WTC11 (cell line): ENCODE data around the gene GPD1L. TPM values are rescaled to one million over a fixed set of nuclear protein-coding genes. Genes with fewer than 3 reads are reported as not detected.

Experiments
- ATAC-seq: fragments of 200-7000 bp; cut with Tn5 transposase; 2 replicates; pipeline ENCODE4 v1.10.0; 2021; ENCODE audit warnings: mild to moderate bottlenecking, moderate library complexity
- CTCF ChIA-PET: fragments of 300-600 bp; sonication (Branson Sonifier 250); formaldehyde crosslinking; loops from one replicate; lab custom pipeline; 2021; ENCODE audit warnings: antibody characterized with exemption; lab: Charles Lee
- POLR2A ChIA-PET: fragments of 350-600 bp; sonication (Branson Sonifier 250); formaldehyde crosslinking; loops from one replicate; lab custom pipeline; 2021; ENCODE audit warnings: antibody characterized with exemption; lab: Charles Lee
- DNase-seq: peaks from one replicate; pipeline ENCODE4 v3.0.0; 2021; ENCODE audit warnings: low spot score
- H3K27ac Mint-ChIP-seq: 2 replicates; pipeline ENCODE4 v1.8.0; 2021; ENCODE audit warnings: mixed read lengths
- H3K27me3 Mint-ChIP-seq: 2 replicates; pipeline ENCODE4 v1.8.0; 2021; ENCODE audit warnings: low read depth, mild to moderate bottlenecking, moderate library complexity, mixed read lengths
- H3K36me3 Mint-ChIP-seq: 2 replicates; pipeline ENCODE4 v1.8.0; 2021; ENCODE audit warnings: mixed read lengths
- H3K4me1 Mint-ChIP-seq: 2 replicates; pipeline ENCODE4 v1.8.0; 2022; ENCODE audit warnings: mixed read lengths
- H3K4me3 Mint-ChIP-seq: 2 replicates; pipeline ENCODE4 v1.8.0; 2021; ENCODE audit warnings: mild to moderate bottlenecking, moderate library complexity, mixed read lengths
- H3K9me3 Mint-ChIP-seq: 2 replicates; pipeline ENCODE4 v1.8.0; 2021; ENCODE audit warnings: mixed read lengths
- ATF1 ChIP-seq: sonication (generic); formaldehyde crosslinking; IDR thresholded peaks from 2 replicates; pipeline ENCODE4 v1.8.1; 2023; ENCODE audit warnings: mild to moderate bottlenecking, moderate library complexity, missing genetic modification reagents
- ATF6 ChIP-seq: sonication (generic); formaldehyde crosslinking; IDR thresholded peaks from 2 replicates; pipeline ENCODE4 v1.8.1; 2023; ENCODE audit warnings: mild to moderate bottlenecking, missing genetic modification reagents
- CBFB ChIP-seq: sonication (generic); formaldehyde crosslinking; IDR thresholded peaks from 2 replicates; pipeline ENCODE4 v1.8.1; 2022; ENCODE audit warnings: mild to moderate bottlenecking, low read depth, missing genetic modification reagents
- CREM ChIP-seq: sonication (generic); formaldehyde crosslinking; IDR thresholded peaks from 2 replicates; pipeline ENCODE4 v1.8.1; 2022; ENCODE audit warnings: mild to moderate bottlenecking, missing genetic modification reagents, moderate library complexity
- EMX1 ChIP-seq: fragments of 250-450 bp; sonication (Bioruptor Pico); IDR thresholded peaks from 2 replicates; pipeline ENCODE4 v1.8.0; 2021; ENCODE audit warnings: mild to moderate bottlenecking
- GTF2I ChIP-seq: fragments of 250-450 bp; sonication (Bioruptor Pico); conservative IDR thresholded peaks from 2 replicates; pipeline ENCODE4 v1.4.0; 2021; ENCODE audit warnings: mild to moderate bottlenecking
- HMGXB4 ChIP-seq: sonication (generic); formaldehyde crosslinking; IDR thresholded peaks from 2 replicates; pipeline ENCODE4 v1.8.1; 2023; ENCODE audit warnings: mild to moderate bottlenecking, moderate library complexity, missing genetic modification reagents
- JUN ChIP-seq: sonication (generic); formaldehyde crosslinking; IDR thresholded peaks from 2 replicates; pipeline ENCODE4 v1.8.0; 2023; ENCODE audit warnings: mild to moderate bottlenecking, missing genetic modification reagents
- MXD4 ChIP-seq: fragments of 250-450 bp; sonication (Bioruptor Pico); IDR thresholded peaks from 2 replicates; pipeline ENCODE4 v1.8.0; 2021; ENCODE audit warnings: mild to moderate bottlenecking, moderate library complexity, borderline replicate concordance
- MYBL2 ChIP-seq: sonication (generic); formaldehyde crosslinking; IDR thresholded peaks from 2 replicates; pipeline ENCODE4 v1.8.1; 2023; ENCODE audit warnings: mild to moderate bottlenecking, moderate library complexity, missing genetic modification reagents
- NFYB ChIP-seq: sonication (generic); formaldehyde crosslinking; conservative IDR thresholded peaks from 2 replicates; pipeline ENCODE4 v1.8.0; 2022; ENCODE audit warnings: low read depth, missing genetic modification reagents
- PREB ChIP-seq: sonication (generic); formaldehyde crosslinking; IDR thresholded peaks from 2 replicates; pipeline ENCODE4 v1.8.1; 2022; ENCODE audit warnings: mild to moderate bottlenecking, missing genetic modification reagents, moderate library complexity, borderline replicate concordance
- PRRX2 ChIP-seq: fragments of 250-450 bp; sonication (Bioruptor Pico); IDR thresholded peaks from 2 replicates; pipeline ENCODE4 v1.8.0; 2021; ENCODE audit warnings: mild to moderate bottlenecking
- SP1 ChIP-seq: sonication (generic); formaldehyde crosslinking; conservative IDR thresholded peaks from 2 replicates; pipeline ENCODE4 v1.8.1; 2022; ENCODE audit warnings: missing genetic modification reagents
- TCF7 ChIP-seq: sonication (generic); formaldehyde crosslinking; IDR thresholded peaks from 2 replicates; pipeline ENCODE4 v1.8.0; 2022; ENCODE audit warnings: mild to moderate bottlenecking, low read depth, missing genetic modification reagents, moderate library complexity
- TEAD1 ChIP-seq: sonication (generic); formaldehyde crosslinking; IDR thresholded peaks from 2 replicates; pipeline ENCODE4 v1.8.0; 2022; ENCODE audit warnings: mild to moderate bottlenecking, missing genetic modification reagents
- TP53 ChIP-seq: sonication (generic); formaldehyde crosslinking; IDR thresholded peaks from 2 replicates; pipeline ENCODE4 v1.8.1; 2023; ENCODE audit warnings: mild to moderate bottlenecking, missing genetic modification reagents
- ZNF121 ChIP-seq: sonication (generic); formaldehyde crosslinking; IDR thresholded peaks from 2 replicates; pipeline ENCODE4 v1.8.0; 2023; ENCODE audit warnings: missing genetic modification reagents
- ZNF138 ChIP-seq: sonication (generic); formaldehyde crosslinking; conservative IDR thresholded peaks from 2 replicates; pipeline ENCODE4 v1.8.1; 2022; ENCODE audit warnings: mild to moderate bottlenecking, moderate library complexity, missing genetic modification reagents
- ZNF219 ChIP-seq: sonication (generic); formaldehyde crosslinking; IDR thresholded peaks from 2 replicates; pipeline ENCODE4 v1.8.0; 2023; ENCODE audit warnings: missing genetic modification reagents, mild to moderate bottlenecking, borderline replicate concordance
- total RNA-seq: library from RNA; stranded (reverse); gene quantifications from 3 replicates; pipeline ENCODE4 v1.2.3, GENCODE V29; 2021
- TF ChIP-seq, protein P1 (sequence below): sonication (generic); formaldehyde crosslinking; IDR thresholded peaks from 2 replicates; pipeline ENCODE4 v1.8.1; 2022; ENCODE audit warnings: low read depth, mild to moderate bottlenecking, moderate library complexity, missing genetic modification reagents, borderline replicate concordance
- TF ChIP-seq, protein P2 (sequence below): sonication (generic); formaldehyde crosslinking; IDR thresholded peaks from 2 replicates; pipeline ENCODE4 v1.8.1; 2023; ENCODE audit warnings: mild to moderate bottlenecking, missing genetic modification reagents, moderate library complexity

Gene GPD1L
- total RNA-seq, 1 experiment from 2014 or later = 5.8 TPM

- ChIA-PET CTCF (no interaction called here), POLR2A (interaction anchor here (0.5 kb wide), 1 partner anchor 1465 kb away, joined by 4 read pairs; no protein-coding TSS in a partner anchor)
- Mint-ChIP-seq H3K27ac (no peak overlapping the region), H3K4me1 (peaks cover 15% of the 10 kb centered on the region), H3K27me3 (no peaks in the 10 kb centered on the region), H3K36me3 (peaks cover 18% of the 10 kb centered on the region), H3K4me3 (no peak overlapping the region), H3K9me3 (peaks cover 11% of the 10 kb centered on the region)
- no peak for ATAC-seq
- DNase-seq = no peak
- TF ChIP-seq ZNF138 = no peak
- TF ChIP-seq ATF1 (CRISPR knock-in tag) = no peak
- TF ChIP-seq, protein P1, sequence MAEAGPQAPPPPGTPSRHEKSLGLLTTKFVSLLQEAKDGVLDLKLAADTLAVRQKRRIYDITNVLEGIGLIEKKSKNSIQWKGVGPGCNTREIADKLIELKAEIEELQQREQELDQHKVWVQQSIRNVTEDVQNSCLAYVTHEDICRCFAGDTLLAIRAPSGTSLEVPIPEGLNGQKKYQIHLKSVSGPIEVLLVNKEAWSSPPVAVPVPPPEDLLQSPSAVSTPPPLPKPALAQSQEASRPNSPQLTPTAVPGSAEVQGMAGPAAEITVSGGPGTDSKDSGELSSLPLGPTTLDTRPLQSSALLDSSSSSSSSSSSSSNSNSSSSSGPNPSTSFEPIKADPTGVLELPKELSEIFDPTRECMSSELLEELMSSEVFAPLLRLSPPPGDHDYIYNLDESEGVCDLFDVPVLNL (CRISPR knock-in tag) = no peak
- TF ChIP-seq ZNF219 (CRISPR knock-in tag) = no peak
- no peak for TF ChIP-seq ZNF121
- TF ChIP-seq, protein P2, sequence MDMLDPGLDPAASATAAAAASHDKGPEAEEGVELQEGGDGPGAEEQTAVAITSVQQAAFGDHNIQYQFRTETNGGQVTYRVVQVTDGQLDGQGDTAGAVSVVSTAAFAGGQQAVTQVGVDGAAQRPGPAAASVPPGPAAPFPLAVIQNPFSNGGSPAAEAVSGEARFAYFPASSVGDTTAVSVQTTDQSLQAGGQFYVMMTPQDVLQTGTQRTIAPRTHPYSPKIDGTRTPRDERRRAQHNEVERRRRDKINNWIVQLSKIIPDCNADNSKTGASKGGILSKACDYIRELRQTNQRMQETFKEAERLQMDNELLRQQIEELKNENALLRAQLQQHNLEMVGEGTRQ (CRISPR knock-in tag) = no peak
- no peak for TF ChIP-seq CBFB
- TF ChIP-seq PRRX2 (CRISPR knock-in tag) = no peak
- no peak for TF ChIP-seq EMX1
- no peak for TF ChIP-seq TP53 (CRISPR knock-in tag)
- TF ChIP-seq MYBL2 (CRISPR knock-in tag) = no peak
- no peak for TF ChIP-seq TCF7 (CRISPR knock-in tag)
- TF ChIP-seq CREM = no peak
- no peak for TF ChIP-seq ATF6 (CRISPR knock-in tag)
- TF ChIP-seq JUN (CRISPR knock-in tag) = no peak
- TF ChIP-seq, all 79 proteins: peak for 0
These were observed 54.3 kb downstream of the GPD1L start for GRCh38 chr3:32160706-32161214.

- Mint-ChIP-seq H3K36me3 (peaks cover 51% of the 10 kb centered on the region), H3K27ac (no peak overlapping the region), H3K4me3 (no peak overlapping the region), H3K27me3 (no peaks in the 10 kb centered on the region; the same call in 1 of the 2 replicates), H3K4me1 (no peaks in the 10 kb centered on the region), H3K9me3 (peaks cover 44% of the 10 kb centered on the region)
- no peak for ATAC-seq
- CTCF ChIA-PET = no interaction called here
- no peak for DNase-seq
- POLR2A ChIA-PET = no interaction called here
- TF ChIP-seq NFYB (CRISPR knock-in tag) (no peak), SP1 (no peak), ATF6 (CRISPR knock-in tag) (no peak), MXD4 (CRISPR knock-in tag) (no peak), ZNF121 (no peak), PREB (CRISPR knock-in tag) (no peak), TEAD1 (CRISPR knock-in tag) (no peak), HMGXB4 (CRISPR knock-in tag) (no peak), GTF2I (CRISPR knock-in tag) (no peak)
- TF ChIP-seq, protein P1 (CRISPR knock-in tag) = no peak
These were observed 59.0 kb downstream of the GPD1L start for GRCh38 chr3:32165442-32165841.
